Thymus (tissue), 11 donors: ENCODE results near the gene PARVA. TPM values are rescaled to one million over a fixed set of nuclear protein-coding genes. Genes with fewer than 3 reads are reported as not detected.

ENCODE experiments used
- DNase-seq, 9 donors: peaks; one replicate each; pipeline ENCODE4 v3.0.0-alpha.2; 2013; ENCODE audit warnings: low spot score in 9 of 9, low read depth in 6 of 9, missing footprints in 1 of 9
- H3K27ac ChIP-seq, 2 donors: one replicate each; pipeline ENCODE4 v1.5.1; 2013; ENCODE audit warnings: control low read depth in 1 of 2, low read depth in 1 of 2, low read length in 1 of 2, mild to moderate bottlenecking in 1 of 2, moderate library complexity in 1 of 2
- H3K27me3 ChIP-seq, 2 donors: one replicate each; pipeline ENCODE4 v1.5.1; 2013; ENCODE audit warnings: low read length in 1 of 2; ENCODE audit not compliant: control insufficient read depth in 2 of 2, insufficient read depth in 1 of 2
- H3K36me3 ChIP-seq, 2 donors: one replicate each; pipeline ENCODE4 v1.5.1; 2013; ENCODE audit warnings: low read length in 1 of 2, mild to moderate bottlenecking in 1 of 2, moderate library complexity in 1 of 2; ENCODE audit not compliant: control insufficient read depth in 2 of 2, insufficient read depth in 2 of 2
- H3K4me1 ChIP-seq, 2 donors: one replicate each; pipeline ENCODE4 v1.5.1; 2013; ENCODE audit warnings: low read length in 2 of 2; ENCODE audit not compliant: control insufficient read depth in 2 of 2, insufficient read depth in 2 of 2
- H3K4me3 ChIP-seq, 2 donors: one replicate each; pipeline ENCODE4 v1.5.1; 2013; ENCODE audit warnings: low read length in 2 of 2, control low read depth in 1 of 2, mild to moderate bottlenecking in 1 of 2
- H3K9me3 ChIP-seq, 2 donors: one replicate each; pipeline ENCODE4 v1.5.1; 2013; ENCODE audit warnings: low read length in 1 of 2, mild to moderate bottlenecking in 1 of 2; ENCODE audit not compliant: control insufficient read depth in 2 of 2, insufficient read depth in 1 of 2
- WGBS: extraction: QIAGEN DNeasy Blood & Tissue Kit; methylation state at CpG from one replicate; pipeline ENCODE4 v1.1.7; 2013; 5-methylcytosine and 5-hydroxymethylcytosine counted together
- polyA plus RNA-seq: library from polyadenylated mRNA; stranded (reverse); fragments of 200-250 nt; gene quantifications from one replicate; pipeline ENCODE4 v1.2.3, GENCODE V29; 2013
- total RNA-seq: library from RNA; stranded (reverse); fragments of 120-200 nt; gene quantifications from one replicate; pipeline ENCODE4 v1.2.4, GENCODE V29; 2013
- donor health status: healthy.

The PARVA gene
- total and polyA plus RNA-seq, 2 donors = 2.9 to 7.8 TPM

DNA sequence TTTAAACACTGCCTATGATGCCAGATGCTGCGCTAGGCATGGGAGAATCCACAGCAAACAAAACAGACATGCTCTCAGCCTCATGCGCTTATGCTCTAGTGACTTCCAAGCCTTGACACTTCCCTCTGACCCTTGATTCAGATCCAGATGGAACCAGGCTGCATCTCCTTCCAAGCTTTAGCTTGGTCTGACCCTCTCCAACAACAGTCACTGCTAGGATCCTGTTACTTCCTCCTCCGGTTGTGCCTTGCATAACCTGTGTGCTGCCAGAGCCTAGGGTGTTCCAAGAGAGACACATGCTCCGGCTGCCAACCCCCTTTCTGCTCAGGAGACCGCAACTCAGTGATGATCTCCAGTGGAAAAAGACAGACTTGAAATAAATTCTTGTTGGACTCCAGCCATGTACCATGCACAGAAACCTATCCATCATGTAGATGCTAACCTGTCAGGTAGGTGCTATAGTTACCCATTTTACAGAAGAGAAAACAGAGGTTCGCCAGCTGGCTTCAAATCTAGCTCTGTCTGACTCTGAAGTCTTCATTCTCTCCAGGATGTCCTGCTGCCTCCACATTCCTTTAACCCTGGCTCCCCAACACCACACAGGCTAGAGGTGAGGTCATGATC, 160.5 kb downstream of the PARVA start:
- DNase-seq = no peak
- no peaks in the 10 kb centered on the region for H3K9me3 ChIP-seq
- WGBS = 90% methylated on average over 6 of the region's 6 CpGs
- H3K4me3 ChIP-seq = no peak overlapping the region
- no peaks in the 10 kb centered on the region for H3K36me3 ChIP-seq
- no peak overlapping the region for H3K27ac ChIP-seq
- H3K27me3 ChIP-seq = no peaks in the 10 kb centered on the region
- no peaks in the 10 kb centered on the region for H3K4me1 ChIP-seq

DNA sequence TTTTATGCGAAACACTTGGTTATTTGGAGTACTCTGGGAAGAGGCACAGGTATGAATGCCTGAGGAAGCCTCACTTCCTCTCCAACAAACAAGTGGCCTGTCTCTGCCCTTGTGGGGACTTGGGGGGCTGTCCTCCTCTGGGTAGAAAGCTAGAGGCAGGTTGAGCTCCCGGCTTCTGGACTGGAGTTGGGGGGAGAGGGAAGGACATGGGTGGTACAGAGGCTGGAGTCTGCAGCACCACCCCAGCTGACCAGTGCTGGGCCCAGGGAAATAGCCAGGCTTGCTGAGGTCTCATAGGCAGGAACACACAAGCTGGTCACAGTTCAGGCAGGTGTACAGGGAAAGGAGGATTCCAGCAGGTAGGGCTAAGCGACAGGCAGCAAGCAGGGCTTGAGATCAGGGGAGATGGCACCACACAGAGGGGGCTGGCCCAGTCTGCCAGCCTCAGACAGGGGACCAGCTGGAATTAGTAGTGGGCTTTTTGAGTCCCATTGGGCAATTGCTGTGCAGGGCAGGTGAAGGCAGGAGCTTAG, 161.6 kb downstream of the PARVA start:
- WGBS = 94% methylated on average over 3 of the region's 3 CpGs
- no peaks in the 10 kb centered on the region for H3K4me1 ChIP-seq
- no peak for DNase-seq
- H3K36me3 ChIP-seq = no peaks in the 10 kb centered on the region
- H3K9me3 ChIP-seq = no peaks in the 10 kb centered on the region
- H3K4me3 ChIP-seq = no peak overlapping the region
- H3K27ac ChIP-seq = no peak overlapping the region
- H3K27me3 ChIP-seq = no peaks in the 10 kb centered on the region

DNA sequence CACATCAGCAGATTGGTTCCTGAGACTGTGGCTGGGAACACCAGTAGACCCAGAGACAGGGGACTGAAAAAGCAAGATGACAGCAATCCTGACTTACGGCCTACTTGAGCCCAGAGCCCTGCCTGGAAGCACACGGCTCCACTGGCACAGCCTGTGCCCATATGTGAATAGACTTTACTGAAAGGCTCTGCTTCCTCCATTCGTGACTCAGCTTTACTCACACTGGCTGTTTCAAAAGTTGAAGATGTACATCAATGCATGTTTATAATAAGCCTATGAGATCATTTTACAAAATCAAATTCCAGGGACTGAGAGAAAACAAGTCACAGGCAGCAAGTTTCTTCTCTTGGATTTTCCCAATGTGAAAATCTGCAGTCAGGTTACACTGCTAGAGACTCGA, 162.2 kb downstream of the PARVA start:
- Histone ChIP-seq H3K27ac (no peak overlapping the region), H3K4me3 (no peak overlapping the region), H3K4me1 (no peaks in the 10 kb centered on the region), H3K27me3 (no peaks in the 10 kb centered on the region), H3K36me3 (no peaks in the 10 kb centered on the region), H3K9me3 (no peaks in the 10 kb centered on the region)
- WGBS = 93% methylated on average over 4 of the region's 4 CpGs
- DNase-seq = no peak

DNA sequence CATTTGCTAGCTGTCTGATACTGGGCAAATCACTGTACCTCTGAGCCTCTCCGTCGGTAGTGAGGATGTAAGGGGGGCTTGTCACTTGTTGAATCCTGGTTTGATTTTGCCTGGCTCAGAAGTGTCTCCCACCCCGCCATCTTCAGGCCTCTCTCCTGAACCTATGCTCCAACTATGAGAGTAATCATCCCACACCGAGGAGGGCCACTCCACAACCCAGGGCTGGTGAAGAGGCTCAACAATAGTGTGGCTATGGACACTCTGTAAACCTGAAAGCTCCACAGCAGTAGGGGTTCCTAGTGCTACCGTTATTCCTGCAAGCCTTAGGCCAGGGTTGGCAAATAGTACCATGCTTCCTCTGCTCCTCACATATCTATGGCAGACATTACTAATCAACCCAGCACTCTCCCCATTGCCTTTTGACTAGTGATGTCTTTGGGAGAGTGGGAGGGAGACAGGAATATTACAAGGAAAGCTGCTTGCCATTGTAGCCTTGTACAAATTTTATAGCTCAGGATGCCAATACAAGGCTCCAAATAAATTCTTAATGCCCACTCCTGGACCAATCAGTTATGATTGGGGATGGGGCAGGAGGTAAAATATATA, 162.8 kb downstream of the PARVA start:
- WGBS = 94% methylated on average over 5 of the region's 5 CpGs
- no peaks in the 10 kb centered on the region for H3K36me3 ChIP-seq

DNA sequence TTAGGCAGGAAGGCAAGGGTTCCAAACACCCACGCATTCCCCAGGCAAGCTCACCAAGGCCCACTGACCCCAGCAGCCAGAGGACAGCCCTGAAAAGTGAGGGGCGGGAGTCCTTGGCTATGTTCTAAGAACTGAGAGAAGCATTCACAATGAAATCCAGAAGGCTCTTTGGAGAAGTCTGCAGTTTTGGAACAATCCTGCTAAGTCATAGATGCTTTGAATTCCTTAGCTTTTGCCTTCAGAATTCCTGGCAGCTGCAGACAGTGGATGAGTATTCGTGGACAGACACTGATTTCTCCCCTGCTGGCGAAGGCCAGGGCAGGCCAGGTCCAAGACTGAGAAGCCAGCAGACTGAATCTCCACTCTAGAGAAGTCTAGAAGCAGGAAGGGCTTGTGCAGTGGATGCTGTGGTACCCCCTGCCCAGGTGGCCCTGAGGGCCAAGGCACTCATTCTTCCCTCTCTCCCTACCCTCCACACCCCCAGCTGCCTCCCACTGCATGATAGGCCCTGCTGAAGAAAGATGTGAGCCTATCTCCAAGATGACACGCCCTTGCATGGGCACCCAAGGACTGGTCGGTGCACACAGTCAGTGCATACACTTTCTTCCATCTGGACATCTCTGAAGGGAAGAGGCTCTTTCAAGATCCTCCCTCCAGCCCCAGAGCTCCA, 163.7 kb downstream of the PARVA start:
- no peak overlapping the region for H3K27ac ChIP-seq
- no peaks in the 10 kb centered on the region for H3K4me1 ChIP-seq
- no peaks in the 10 kb centered on the region for H3K27me3 ChIP-seq
- H3K4me3 ChIP-seq = no peak overlapping the region
- H3K36me3 ChIP-seq = no peaks in the 10 kb centered on the region
- WGBS = 90% methylated on average over 6 of the region's 6 CpGs
- no peak for DNase-seq
- no peaks in the 10 kb centered on the region for H3K9me3 ChIP-seq

More for the DNA sequence above, 162.8 kb downstream of the PARVA start:
- Histone ChIP-seq H3K4me1 (no peaks in the 10 kb centered on the region), H3K9me3 (no peaks in the 10 kb centered on the region), H3K27ac (no peak overlapping the region), H3K27me3 (no peaks in the 10 kb centered on the region), H3K4me3 (no peak overlapping the region)
- DNase-seq = no peak

DNA sequence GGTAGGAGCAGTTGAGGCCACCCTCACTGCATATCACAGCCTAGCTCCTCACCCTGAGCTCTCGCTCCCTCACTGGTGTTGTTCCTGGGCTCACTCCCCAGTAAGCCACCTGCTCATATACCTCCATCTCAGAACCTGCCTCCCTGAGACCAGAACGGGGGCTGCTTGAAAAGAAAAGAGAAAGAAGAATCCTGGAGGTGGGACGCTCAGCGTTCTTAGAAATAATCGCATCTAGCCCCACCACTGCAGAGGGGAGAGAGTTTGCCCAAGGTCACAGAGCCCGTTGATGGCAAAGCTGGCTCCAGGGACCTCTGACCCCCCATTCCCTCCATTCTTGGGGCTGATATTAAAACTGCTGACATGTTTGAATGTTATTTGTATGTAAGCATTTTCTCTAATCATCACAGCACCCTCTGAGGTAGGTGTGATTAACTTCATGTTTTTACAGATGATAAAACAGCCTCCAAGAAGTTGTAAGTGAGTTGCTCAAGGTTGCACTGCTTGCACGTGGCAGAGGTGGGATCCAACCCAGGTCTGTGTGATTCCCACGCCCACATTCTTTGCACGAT, 164.3 kb downstream of the PARVA start:
- WGBS = 90% methylated on average over 9 of the region's 9 CpGs
- Histone ChIP-seq H3K4me3 (no peak overlapping the region), H3K27me3 (no peaks in the 10 kb centered on the region), H3K4me1 (no peaks in the 10 kb centered on the region), H3K27ac (no peak overlapping the region), H3K36me3 (no peaks in the 10 kb centered on the region), H3K9me3 (no peaks in the 10 kb centered on the region)
- no peak for DNase-seq

DNA sequence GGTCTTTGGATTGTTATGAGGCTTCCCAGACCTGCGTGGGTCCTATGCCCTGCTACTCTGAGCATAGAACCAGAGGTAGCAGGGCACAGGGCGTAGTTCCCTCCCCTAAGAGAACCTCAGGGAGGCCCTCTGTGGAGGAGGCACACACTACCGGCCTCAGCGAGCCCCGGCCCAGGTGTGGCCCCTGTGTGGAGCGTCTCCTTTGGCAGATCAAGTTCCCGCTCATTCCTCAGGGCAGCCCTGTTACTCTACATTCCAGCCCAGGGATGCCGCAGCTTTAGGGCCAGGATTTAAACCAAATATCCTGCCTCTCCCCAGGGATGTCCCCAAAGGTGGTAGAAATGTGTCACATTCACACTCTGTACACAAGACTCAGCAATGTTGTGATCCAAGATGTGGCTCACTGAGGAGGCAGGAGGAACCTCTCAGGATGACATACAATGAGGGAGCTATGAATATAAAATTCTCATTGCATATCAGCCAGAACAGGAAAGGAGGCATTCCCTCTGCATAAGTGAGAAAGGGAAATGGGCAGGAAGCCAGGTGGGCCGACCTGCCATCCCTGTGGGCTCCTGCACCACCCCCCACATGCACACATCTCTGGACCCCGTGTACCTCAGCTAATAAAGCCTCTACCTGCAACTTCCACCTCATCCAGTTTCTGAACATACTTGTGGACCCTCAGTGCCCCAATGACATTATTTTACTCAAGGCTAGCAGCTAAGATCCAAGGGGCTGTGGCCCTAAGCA, 165.0 kb downstream of the PARVA start:
- H3K27me3 ChIP-seq = no peaks in the 10 kb centered on the region
- 75% methylated on average over 10 of the region's 10 CpGs for WGBS
- H3K36me3 ChIP-seq = no peaks in the 10 kb centered on the region
- H3K9me3 ChIP-seq = no peaks in the 10 kb centered on the region
- H3K4me1 ChIP-seq = no peaks in the 10 kb centered on the region
- no peak for DNase-seq
- H3K27ac ChIP-seq = no peak overlapping the region
- no peak overlapping the region for H3K4me3 ChIP-seq

DNA sequence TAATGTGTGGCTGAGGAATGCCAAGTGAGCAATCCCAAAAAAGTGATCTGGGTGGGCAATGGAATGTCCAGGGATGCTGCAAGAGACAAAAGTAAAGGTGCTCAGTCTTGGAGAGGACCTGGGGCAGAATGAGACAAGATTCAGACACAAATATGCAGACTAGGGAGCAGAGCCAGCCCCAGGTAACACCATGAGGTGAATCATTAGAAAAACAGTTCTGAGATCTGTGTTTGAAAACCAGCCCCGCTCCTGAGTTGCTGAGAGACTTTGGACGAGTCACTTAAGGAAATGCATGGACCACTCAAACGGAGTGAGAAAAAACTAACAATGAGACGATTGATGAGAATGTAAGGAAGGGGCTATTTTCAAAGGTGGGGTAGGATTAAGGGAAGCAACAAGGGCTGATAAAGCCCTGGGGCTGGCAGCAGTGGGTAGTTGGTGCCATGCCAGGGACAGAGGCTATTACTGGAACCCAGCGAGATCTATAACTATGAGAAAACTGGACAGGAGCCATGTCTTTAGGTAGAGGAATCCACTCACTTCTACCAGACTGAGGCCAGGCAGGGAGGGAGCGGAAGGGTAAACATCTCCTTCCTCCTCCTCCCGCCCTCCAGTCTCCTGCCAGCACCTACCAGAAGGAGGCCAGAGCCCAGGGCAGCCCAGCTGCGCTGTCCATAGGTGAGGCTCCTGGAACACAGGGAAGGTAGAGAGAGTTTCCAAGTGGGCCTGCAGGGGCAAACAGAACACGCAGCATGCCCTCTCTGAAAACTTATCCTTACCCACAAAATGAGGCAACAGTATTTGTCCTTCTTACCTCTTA, 166.4 kb downstream of the PARVA start:
- 91% methylated on average over 9 of the region's 9 CpGs for WGBS
- DNase-seq = no peak

More for the DNA sequence above, 166.4 kb downstream of the PARVA start:
- no peaks in the 10 kb centered on the region for H3K27me3 ChIP-seq
- no peak overlapping the region for H3K27ac ChIP-seq
- no peak overlapping the region for H3K4me3 ChIP-seq
- no peaks in the 10 kb centered on the region for H3K36me3 ChIP-seq
- H3K4me1 ChIP-seq = no peaks in the 10 kb centered on the region
- H3K9me3 ChIP-seq = no peaks in the 10 kb centered on the region
